HepG2 (cell line): ENCODE measurements around the gene DNMT3B. TPM values are rescaled to one million over a fixed set of nuclear protein-coding genes. Genes with fewer than 3 reads are reported as not detected.

Experiments
- CREBL2 ChIP-seq: sonication (generic); formaldehyde crosslinking; IDR thresholded peaks from 2 replicates; pipeline ENCODE4 v1.8.1; 2023; ENCODE audit warnings: missing genetic modification reagents, mild to moderate bottlenecking, borderline replicate concordance
- DPF2 ChIP-seq: sonication (generic); formaldehyde crosslinking; IDR thresholded peaks from 2 replicates; pipeline ENCODE4 v1.4.0; 2020; ENCODE audit warnings: mild to moderate bottlenecking, low read depth, missing genetic modification reagents, borderline replicate concordance
- GATAD2A ChIP-seq: IDR thresholded peaks from 2 replicates; pipeline ENCODE4 v1.6.1; 2016
- GTF2F1 ChIP-seq: fragments of 150-350 bp; IDR thresholded peaks from 2 replicates; pipeline ENCODE4 v1.6.1; 2014; ENCODE audit warnings: low read length
- HNF1B ChIP-seq: sonication (generic); formaldehyde crosslinking; IDR thresholded peaks from 2 replicates; pipeline ENCODE4 v1.5.1; 2020; ENCODE audit warnings: mild to moderate bottlenecking, moderate library complexity, missing genetic modification reagents
- ISL2 ChIP-seq: sonication (generic); formaldehyde crosslinking; IDR thresholded peaks from 2 replicates; pipeline ENCODE4 v1.5.0; 2020; ENCODE audit warnings: missing genetic modification reagents
- JARID2 ChIP-seq: sonication (generic); formaldehyde crosslinking; IDR thresholded peaks from 2 replicates; pipeline ENCODE4 v1.8.1; 2023; ENCODE audit warnings: missing genetic modification reagents, inconsistent platforms; ENCODE audit not compliant: insufficient replicate concordance
- KLF6 ChIP-seq: IDR thresholded peaks from 2 replicates; pipeline ENCODE4 v1.8.0; 2016; ENCODE audit warnings: missing biosample characterization, missing genetic modification reagents
- LRRFIP1 ChIP-seq: sonication (generic); formaldehyde crosslinking; conservative IDR thresholded peaks from 2 replicates; pipeline ENCODE4 v1.4.0; 2020; ENCODE audit warnings: missing genetic modification reagents
- MTERF4 ChIP-seq: sonication (generic); formaldehyde crosslinking; IDR thresholded peaks from 2 replicates; pipeline ENCODE4 v1.8.0; 2023; ENCODE audit warnings: mild to moderate bottlenecking, missing genetic modification reagents
- NCOR1 ChIP-seq: fragments of 200-600 bp; sonication (generic); IDR thresholded peaks from 2 replicates; pipeline ENCODE4 v1.7.0; 2017; ENCODE audit warnings: antibody characterized with exemption, low read length, borderline replicate concordance
- PLRG1 ChIP-seq: fragments of 450-650 bp; conservative IDR thresholded peaks from 2 replicates; pipeline ENCODE4 v1.6.1; 2016
- RXRA ChIP-seq: sonication (generic); formaldehyde crosslinking; IDR thresholded peaks from 2 replicates; pipeline ENCODE4 v1.5.1; 2020; ENCODE audit warnings: missing genetic modification reagents
- TCF7 ChIP-seq: sonication (generic); IDR thresholded peaks from 2 replicates; pipeline ENCODE4 v1.6.1; 2016; ENCODE audit warnings: antibody characterized with exemption, low read depth
- ZBED4 ChIP-seq: sonication (generic); formaldehyde crosslinking; IDR thresholded peaks from 2 replicates; pipeline ENCODE4 v1.4.0; 2020; ENCODE audit warnings: missing genetic modification reagents, borderline replicate concordance
- ZNF18 ChIP-seq: sonication (generic); formaldehyde crosslinking; IDR thresholded peaks from 2 replicates; pipeline ENCODE4 v1.8.0; 2022; ENCODE audit warnings: mild to moderate bottlenecking, missing genetic modification reagents; ENCODE audit not compliant: insufficient replicate concordance
- ZNF333 ChIP-seq: sonication (generic); formaldehyde crosslinking; IDR thresholded peaks from 2 replicates; pipeline ENCODE4 v1.4.0; 2020; ENCODE audit warnings: mild to moderate bottlenecking, missing genetic modification reagents, borderline replicate concordance
- ZNF776 ChIP-seq: sonication (generic); formaldehyde crosslinking; IDR thresholded peaks from 2 replicates; pipeline ENCODE4 v1.4.0; 2020; ENCODE audit warnings: mild to moderate bottlenecking, missing genetic modification reagents
- polyA plus RNA-seq, 8 experiments: library from polyadenylated mRNA; depleted of rRNA in 3 of 8; stranded (reverse) in 7 of 8; unstranded in 1 of 8; fragments of >200 nt; fragmentation: Illumina TruSeq in 4 of 8; extraction: Trizol in 4 of 8; gene quantifications; 2 replicates each; pipeline versions ENCODE4 v1.2.1 to v1.2.3, GENCODE V29; 2011 to 2016; ENCODE audit warnings: low read depth in 4 of 8, missing spikeins in 1 of 8, mixed read lengths in 1 of 8; ENCODE audit not compliant: insufficient read depth in 1 of 8
- total RNA-seq, 5 experiments: library from RNA; depleted of rRNA; stranded (reverse); fragments of >200 nt; fragmentation: Illumina TruSeq; extraction: Trizol; gene quantifications; 2 replicates each; pipeline ENCODE4 v1.2.3, GENCODE V29; 2016; ENCODE audit warnings: low read depth in 1 of 5

Gene DNMT3B
- total and polyA plus RNA-seq, 2 of the 13 experiments (the other 11 are each of a cell fraction or from before 2014, with no cell fraction given): 3.8 to 13.9 TPM

GRCh38 chr20:32777177-32777956, 15.2 kb downstream of the DNMT3B start (continued):
- TF ChIP-seq DPF2 (CRISPR knock-in tag) (no peak), NCOR1 (no peak), CREBL2 (CRISPR knock-in tag) (no peak), ISL2 (0 out of 2 replicates have a peak, but pooled peaks have one; percentile 11), JARID2 (no peak), ZNF333 (CRISPR knock-in tag) (0 out of 2 replicates have a peak, but pooled peaks have one; percentile 70), LRRFIP1 (no peak), KLF6 (CRISPR knock-in tag) (no peak), RXRA (CRISPR knock-in tag) (0 out of 2 replicates have a peak, but pooled peaks have one; percentile 18), PLRG1 (no peak), MTERF4 (peak; percentile 62; the same call in 1 of the 2 replicates), TCF7 (no peak), GTF2F1 (no peak), ZBED4 (CRISPR knock-in tag) (peak; percentile 67; the same call in 1 of the 2 replicates), HNF1B (CRISPR knock-in tag) (peak; percentile 75; the same call in 1 of the 2 replicates), GATAD2A (CRISPR knock-in tag) (peak; percentile 34; the same call in 1 of the 2 replicates), ZNF18 (CRISPR knock-in tag) (no peak), ZNF776 (CRISPR knock-in tag) (no peak)
